H9 (cell line): ENCODE results near the gene DNASE1L1. TPM values are rescaled to one million over a fixed set of nuclear protein-coding genes. Genes with fewer than 3 reads are reported as not detected.

Experiments used
- DNase-seq: peaks from one replicate; pipeline ENCODE4 v3.0.0-alpha.2; 2017
- H2AFZ ChIP-seq: one replicate; pipeline ENCODE4 v1.6.1; 2013; ENCODE audit warnings: mild to moderate bottlenecking, low read length, control low read depth, moderate library complexity
- H2AK5ac ChIP-seq: 2 replicates; pipeline ENCODE4 v1.6.1; 2013; ENCODE audit warnings: low read length, control low read depth, mixed read lengths; ENCODE audit not compliant: insufficient read length
- H2BK120ac ChIP-seq: one replicate; pipeline ENCODE4 v1.6.1; 2013; ENCODE audit warnings: low read depth, mild to moderate bottlenecking, low read length, control low read depth, inconsistent platforms; ENCODE audit not compliant: poor library complexity, severe bottlenecking
- H2BK12ac ChIP-seq: 2 replicates; pipeline ENCODE4 v1.6.1; 2013; ENCODE audit warnings: low read length, control low read depth, mixed read lengths, low read depth; ENCODE audit not compliant: insufficient read length
- H2BK15ac ChIP-seq: 2 replicates; pipeline ENCODE4 v1.6.1; 2013; ENCODE audit warnings: low read depth, low read length, control low read depth
- H2BK20ac ChIP-seq: one replicate; pipeline ENCODE4 v1.6.1; 2013; ENCODE audit warnings: low read depth, mild to moderate bottlenecking, low read length, control low read depth, inconsistent platforms; ENCODE audit not compliant: poor library complexity, severe bottlenecking
- H2BK5ac ChIP-seq: 2 replicates; pipeline ENCODE4 v1.6.1; 2013; ENCODE audit warnings: low read length, control low read depth, mixed read lengths; ENCODE audit not compliant: insufficient read length
- H3K14ac ChIP-seq: 2 replicates; pipeline ENCODE4 v1.6.1; 2013; ENCODE audit warnings: low read length, control low read depth; ENCODE audit not compliant: insufficient read depth
- H3K18ac ChIP-seq: 2 replicates; pipeline ENCODE4 v1.6.1; 2013; ENCODE audit warnings: low read depth, mild to moderate bottlenecking, mixed read lengths, low read length, control low read depth; ENCODE audit not compliant: insufficient read length
- H3K23ac ChIP-seq: 2 replicates; pipeline ENCODE4 v1.6.1; 2013; ENCODE audit warnings: low read length, control low read depth, mixed read lengths, low read depth; ENCODE audit not compliant: insufficient read length
- H3K23me2 ChIP-seq: 2 replicates; pipeline ENCODE4 v1.6.1; 2013; ENCODE audit warnings: low read depth, mild to moderate bottlenecking, mixed read lengths, low read length, control low read depth; ENCODE audit not compliant: insufficient read length, poor library complexity, severe bottlenecking
- H3K27ac ChIP-seq: 2 replicates; pipeline ENCODE4 v1.5.1; 2013; ENCODE audit warnings: low read length, control low read depth, mixed read lengths, low read depth; ENCODE audit not compliant: insufficient read length
- H3K27me3 ChIP-seq: 2 replicates; pipeline ENCODE4 v1.6.1; 2013; ENCODE audit warnings: low read length, control low read depth, inconsistent platforms; ENCODE audit not compliant: insufficient read depth
- H3K4ac ChIP-seq: 2 replicates; pipeline ENCODE4 v1.6.1; 2013; ENCODE audit warnings: low read depth, mild to moderate bottlenecking, control low read depth, inconsistent platforms, low read length, moderate library complexity
- H3K4me1 ChIP-seq: 2 replicates; pipeline ENCODE4 v1.6.1; 2013; ENCODE audit warnings: low read length, control low read depth, inconsistent platforms; ENCODE audit not compliant: insufficient read depth
- H3K4me2 ChIP-seq: 2 replicates; pipeline ENCODE4 v1.6.1; 2013; ENCODE audit warnings: low read length, control low read depth, mixed read lengths; ENCODE audit not compliant: insufficient read length, insufficient read depth
- H3K56ac ChIP-seq: 2 replicates; pipeline ENCODE4 v1.6.1; 2013; ENCODE audit warnings: low read depth, mild to moderate bottlenecking, mixed read lengths, low read length, control low read depth; ENCODE audit not compliant: insufficient read length
- H3K79me1 ChIP-seq: 2 replicates; pipeline ENCODE4 v1.6.1; 2013; ENCODE audit warnings: low read depth, mild to moderate bottlenecking, moderate library complexity, low read length, control low read depth, inconsistent platforms; ENCODE audit not compliant: insufficient read depth, poor library complexity, severe bottlenecking
- H3K79me2 ChIP-seq: 2 replicates; pipeline ENCODE4 v1.6.1; 2013; ENCODE audit warnings: low read length, control low read depth, inconsistent platforms; ENCODE audit not compliant: insufficient read depth
- H3K9ac ChIP-seq: 2 replicates; pipeline ENCODE4 v1.6.1; 2013; ENCODE audit warnings: low read length, control low read depth, mixed read lengths; ENCODE audit not compliant: insufficient read length; ENCODE audit errors: extremely low read depth
- H3K9me3 ChIP-seq: one replicate; pipeline ENCODE4 v1.6.1; 2013; ENCODE audit warnings: low read depth, low read length, inconsistent platforms; ENCODE audit not compliant: control insufficient read depth
- H3T11ph ChIP-seq: one replicate; pipeline ENCODE4 v1.6.1; 2013; ENCODE audit warnings: mild to moderate bottlenecking, low read length, control low read depth, inconsistent platforms
- H4K20me1 ChIP-seq: one replicate; pipeline ENCODE4 v1.6.1; 2013; ENCODE audit not compliant: control insufficient read depth, insufficient read length, insufficient read depth
- H4K5ac ChIP-seq: 2 replicates; pipeline ENCODE4 v1.6.1; 2013; ENCODE audit warnings: low read depth, mild to moderate bottlenecking, mixed read lengths, low read length, control low read depth; ENCODE audit not compliant: insufficient read length
- H4K8ac ChIP-seq: replicated peaks from 2 replicates; pipeline ENCODE4 v1.6.1; 2013; ENCODE audit warnings: low read length, control low read depth, mixed read lengths, low read depth; ENCODE audit not compliant: insufficient read length
- H4K91ac ChIP-seq: 2 replicates; pipeline ENCODE4 v1.6.1; 2013; ENCODE audit warnings: low read depth, mild to moderate bottlenecking, moderate library complexity, mixed read lengths, low read length, control low read depth; ENCODE audit not compliant: insufficient read length
- H3K27ac Mint-ChIP-seq, 3 experiments: 2 replicates in 2 of 3; 3 replicates in 1 of 3; pipeline ENCODE4 v1.8.0; 2020 to 2021; ENCODE audit warnings: mixed read lengths in 3 of 3, mild to moderate bottlenecking in 1 of 3, moderate library complexity in 1 of 3
- H3K27me3 Mint-ChIP-seq: 2 replicates; pipeline ENCODE4 v1.8.0; 2021; ENCODE audit warnings: low read depth, mild to moderate bottlenecking, moderate library complexity, mixed read lengths
- H3K36me3 Mint-ChIP-seq, 3 experiments: 2 replicates in 2 of 3; 3 replicates in 1 of 3; pipeline ENCODE4 v1.8.0; 2020 to 2021; ENCODE audit warnings: low read depth in 3 of 3, mixed read lengths in 3 of 3; ENCODE audit not compliant: insufficient read depth in 1 of 3
- H3K4me1 Mint-ChIP-seq, 2 experiments: 2 replicates each; pipeline ENCODE4 v1.8.0; 2020; ENCODE audit warnings: mixed read lengths in 2 of 2
- H3K4me3 Mint-ChIP-seq, 2 experiments: 2 replicates in 1 of 2; 3 replicates in 1 of 2; pipeline ENCODE4 v1.8.0; 2020 to 2021; ENCODE audit warnings: mild to moderate bottlenecking in 2 of 2, mixed read lengths in 2 of 2, moderate library complexity in 1 of 2
- H3K9me3 Mint-ChIP-seq, 2 experiments: 2 replicates in 1 of 2; 3 replicates in 1 of 2; pipeline ENCODE4 v1.8.0; 2020; ENCODE audit warnings: mild to moderate bottlenecking in 2 of 2, mixed read lengths in 2 of 2, moderate library complexity in 1 of 2
- CTCF ChIP-seq: fragments of 200-600 bp; sonication (generic); conservative IDR thresholded peaks from 3 replicates; pipeline ENCODE4 v1.8.0; 2021; ENCODE audit warnings: antibody characterized with exemption, mild to moderate bottlenecking
- WGBS: extraction: QIAGEN DNeasy Blood & Tissue Kit; methylation state at CpG from one replicate; pipeline ENCODE4 v1.1.7; 2013; ENCODE audit warnings: missing lambda C conversion rate, low lambda C conversion rate, mixed read lengths; ENCODE audit not compliant: insufficient read length; ENCODE audit errors: extremely low coverage; 5-methylcytosine and 5-hydroxymethylcytosine counted together
- total RNA-seq: library from RNA; stranded (reverse); gene quantifications from 2 replicates; pipeline ENCODE4 v1.2.1, GENCODE V29; 2021

DNASE1L1 gene
- total RNA-seq, 1 experiment from 2014 or later, result 14.5 TPM

- Histone ChIP-seq H3K9me3 (peaks cover 32% of the 10 kb centered on the region), H3K79me2 (no peaks in the 10 kb centered on the region), H2BK5ac (no peak within 1 kb of the TSS), H4K5ac (no peak within 1 kb of the TSS), H4K91ac (no peak within 1 kb of the TSS), H3K14ac (no peak within 1 kb of the TSS; the same call in 1 of the 2 replicates), H2AK5ac (no peak within 1 kb of the TSS), H3K27me3 (no peaks in the 10 kb centered on the region), H2AFZ (no peak within 1 kb of the TSS), H3K23me2 (no peaks in the 10 kb centered on the region), H3K18ac (no peak within 1 kb of the TSS), H3T11ph (no peak within 1 kb of the TSS), H2BK120ac (no peak within 1 kb of the TSS), H2BK12ac (no peak within 1 kb of the TSS), H3K27ac (no peak within 1 kb of the TSS), H3K4me1 (no peaks in the 10 kb centered on the region), H3K79me1 (no peaks in the 10 kb centered on the region), H4K20me1 (no peaks in the 10 kb centered on the region), H3K23ac (no peak within 1 kb of the TSS), H3K56ac (no peak within 1 kb of the TSS), H3K4me2 (peak within 1 kb of the TSS; percentile 61), H3K4ac (no peak within 1 kb of the TSS), H4K8ac (no peak within 1 kb of the TSS), H2BK20ac (no peak within 1 kb of the TSS), H3K9ac (no peak within 1 kb of the TSS), H2BK15ac (no peak within 1 kb of the TSS)
- Mint-ChIP-seq H3K9me3 (peaks cover 67 to 78% of the 10 kb centered on the region in 2 experiments), H3K4me1 (peaks cover 7 to 20% of the 10 kb centered on the region in 2 experiments), H3K27ac (no peak within 1 kb of the TSS; a peak in 1 of 7 replicates), H3K36me3 (peaks cover 10 to 32% (median 29%) of the 10 kb centered on the region in 3 experiments), H3K4me3 (peak within 1 kb of the TSS; percentile 72 to 81), H3K27me3 (no peaks in the 10 kb centered on the region)
- peak; percentile 92 for DNase-seq
- TF ChIP-seq CTCF, result no peak
- WGBS, result no CpG with 5 or more reads among the region's 87 CpGs
Observed at GRCh38 chrX:154428176-154429171, 19.4 kb upstream of the DNASE1L1 start, which contains the start of gene ATP6AP1. ATP6AP1 (plus strand) TSS chrX:154428677; CDS start chrX:154428693, 16 bp downstream.
